Rectal smooth muscle tissue (tissue), 1 donor: ENCODE measurements around the gene CCDC78.

Experiments
- H3K27ac ChIP-seq: one replicate; pipeline ENCODE4 v1.7.0; 2013; ENCODE audit warnings: low read depth, low read length, inconsistent platforms
- H3K27me3 ChIP-seq: one replicate; pipeline ENCODE4 v1.7.0; 2013; ENCODE audit warnings: low read length; ENCODE audit not compliant: control insufficient read depth, insufficient read depth
- H3K36me3 ChIP-seq: one replicate; pipeline ENCODE4 v1.7.0; 2013; ENCODE audit warnings: low read length; ENCODE audit not compliant: control insufficient read depth, insufficient read depth
- H3K4me1 ChIP-seq: one replicate; pipeline ENCODE4 v1.7.0; 2013; ENCODE audit warnings: low read length; ENCODE audit not compliant: control insufficient read depth, insufficient read depth
- H3K4me3 ChIP-seq: one replicate; pipeline ENCODE4 v1.7.0; 2013; ENCODE audit warnings: low read length
- H3K9ac ChIP-seq: one replicate; pipeline ENCODE4 v1.7.0; 2013; ENCODE audit warnings: low read length

The CCDC78 gene

GRCh38 chr16:730666-731509 is 4.6 kb upstream of the CCDC78 start:
- H3K36me3 ChIP-seq, result peaks cover 14% of the 10 kb centered on the region
- H3K27ac ChIP-seq, result no peak overlapping the region
- H3K4me3 ChIP-seq, result no peak overlapping the region
- H3K4me1 ChIP-seq, result no peaks in the 10 kb centered on the region
- H3K27me3 ChIP-seq, result peaks cover 14% of the 10 kb centered on the region
- H3K9ac ChIP-seq, result no peak overlapping the region

- Histone ChIP-seq H3K27ac (no peak overlapping the region), H3K4me1 (no peaks in the 10 kb centered on the region), H3K4me3 (no peak overlapping the region), H3K9ac (no peak overlapping the region), H3K27me3 (peaks cover 17% of the 10 kb centered on the region), H3K36me3 (peaks cover 14% of the 10 kb centered on the region)
Measured at GRCh38 chr16:729768-730665, 3.8 kb upstream of the CCDC78 start.

GRCh38 chr16:728890-729744 is 2.9 kb upstream of the CCDC78 start:
- no peak overlapping the region for H3K9ac ChIP-seq
- no peak overlapping the region for H3K27ac ChIP-seq
- no peaks in the 10 kb centered on the region for H3K4me1 ChIP-seq
- peaks cover 17% of the 10 kb centered on the region for H3K27me3 ChIP-seq
- H3K4me3 ChIP-seq, result no peak overlapping the region
- peaks cover 9% of the 10 kb centered on the region for H3K36me3 ChIP-seq

DNA sequence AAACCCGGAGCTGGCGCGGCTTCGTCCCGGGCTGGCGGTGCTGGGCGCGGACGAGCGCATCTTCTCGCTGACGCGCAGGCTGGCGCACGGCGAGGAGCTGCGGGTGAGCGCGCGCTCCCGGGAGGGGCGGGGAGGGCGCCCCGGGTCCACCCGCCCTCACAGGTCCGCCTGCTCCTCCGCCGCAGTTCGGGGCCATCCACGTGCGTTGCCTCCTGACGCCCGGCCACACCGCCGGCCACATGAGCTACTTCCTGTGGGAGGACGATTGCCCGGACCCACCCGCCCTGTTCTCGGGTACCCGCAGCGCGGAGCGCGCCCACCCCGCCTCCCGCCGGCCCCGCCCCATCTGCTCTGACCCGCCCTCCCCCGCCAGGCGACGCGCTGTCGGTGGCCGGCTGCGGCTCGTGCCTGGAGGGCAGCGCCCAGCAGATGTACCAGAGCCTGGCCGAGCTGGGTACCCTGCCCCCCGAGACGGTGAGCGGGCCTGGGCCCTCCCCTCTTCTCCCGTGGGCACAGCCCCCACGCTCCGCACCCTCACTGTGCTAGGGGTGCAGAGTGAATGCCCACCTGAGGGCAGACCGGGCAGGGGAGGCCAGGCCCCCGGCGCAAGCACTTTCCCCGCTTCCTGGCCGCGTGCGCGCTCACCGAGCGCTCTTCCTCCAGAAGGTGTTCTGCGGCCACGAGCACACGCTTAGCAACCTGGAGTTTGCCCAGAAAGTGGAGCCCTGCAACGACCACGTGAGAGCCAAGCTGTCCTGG is 2.1 kb upstream of the CCDC78 start:
- H3K27ac ChIP-seq, result no peak overlapping the region
- no peak overlapping the region for H3K9ac ChIP-seq
- peaks cover 4% of the 10 kb centered on the region for H3K36me3 ChIP-seq
- peak overlapping the region; percentile 59 for H3K4me3 ChIP-seq
- no peaks in the 10 kb centered on the region for H3K4me1 ChIP-seq
- peaks cover 17% of the 10 kb centered on the region for H3K27me3 ChIP-seq

DNA sequence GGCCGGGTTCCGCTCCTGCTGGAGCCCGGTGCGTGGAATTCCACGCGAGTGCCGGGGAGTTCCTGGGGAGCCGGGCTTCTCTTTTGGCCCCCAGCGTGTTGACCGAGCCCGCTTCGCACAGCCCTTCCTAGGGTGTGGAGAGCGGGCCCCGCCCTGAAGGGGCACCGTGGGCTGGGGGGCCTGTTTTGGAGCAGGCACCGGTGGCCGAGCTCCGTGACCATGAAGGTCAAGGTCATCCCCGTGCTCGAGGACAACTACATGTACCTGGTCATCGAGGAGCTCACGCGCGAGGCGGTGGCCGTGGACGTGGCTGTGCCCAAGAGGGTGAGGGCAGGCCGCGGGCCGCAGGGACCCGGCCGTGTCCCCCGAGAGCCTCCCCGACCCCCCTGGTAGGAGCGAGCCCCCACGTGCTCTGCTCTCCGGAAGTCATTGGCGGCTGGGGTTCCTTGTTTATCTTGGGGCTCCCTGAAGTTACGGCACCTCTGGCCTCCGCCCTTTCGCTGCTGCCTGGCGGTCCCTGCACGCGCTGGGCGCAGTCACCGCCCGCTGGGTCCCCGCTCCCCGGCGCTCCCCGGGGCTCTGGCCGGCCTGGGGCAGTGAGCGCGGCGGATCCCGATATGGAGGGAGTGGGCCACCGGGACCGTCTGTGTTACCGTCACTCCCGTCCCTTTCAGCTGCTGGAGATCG is 1.2 kb upstream of the CCDC78 start:
- no peak overlapping the region for H3K9ac ChIP-seq
- H3K27ac ChIP-seq, result no peak overlapping the region
- peak overlapping the region; percentile 59 for H3K4me3 ChIP-seq
- no peaks in the 10 kb centered on the region for H3K4me1 ChIP-seq
- peaks cover 17% of the 10 kb centered on the region for H3K27me3 ChIP-seq
- no peaks in the 10 kb centered on the region for H3K36me3 ChIP-seq

GRCh38 chr16:726188-726437 is 130 bp downstream of the CCDC78 start:
- H3K4me3 ChIP-seq, result peak overlapping the region; percentile 40
- H3K9ac ChIP-seq, result no peak overlapping the region
- peaks cover 17% of the 10 kb centered on the region for H3K27me3 ChIP-seq
- H3K27ac ChIP-seq, result no peak overlapping the region
- no peaks in the 10 kb centered on the region for H3K36me3 ChIP-seq
- H3K4me1 ChIP-seq, result no peaks in the 10 kb centered on the region

DNA sequence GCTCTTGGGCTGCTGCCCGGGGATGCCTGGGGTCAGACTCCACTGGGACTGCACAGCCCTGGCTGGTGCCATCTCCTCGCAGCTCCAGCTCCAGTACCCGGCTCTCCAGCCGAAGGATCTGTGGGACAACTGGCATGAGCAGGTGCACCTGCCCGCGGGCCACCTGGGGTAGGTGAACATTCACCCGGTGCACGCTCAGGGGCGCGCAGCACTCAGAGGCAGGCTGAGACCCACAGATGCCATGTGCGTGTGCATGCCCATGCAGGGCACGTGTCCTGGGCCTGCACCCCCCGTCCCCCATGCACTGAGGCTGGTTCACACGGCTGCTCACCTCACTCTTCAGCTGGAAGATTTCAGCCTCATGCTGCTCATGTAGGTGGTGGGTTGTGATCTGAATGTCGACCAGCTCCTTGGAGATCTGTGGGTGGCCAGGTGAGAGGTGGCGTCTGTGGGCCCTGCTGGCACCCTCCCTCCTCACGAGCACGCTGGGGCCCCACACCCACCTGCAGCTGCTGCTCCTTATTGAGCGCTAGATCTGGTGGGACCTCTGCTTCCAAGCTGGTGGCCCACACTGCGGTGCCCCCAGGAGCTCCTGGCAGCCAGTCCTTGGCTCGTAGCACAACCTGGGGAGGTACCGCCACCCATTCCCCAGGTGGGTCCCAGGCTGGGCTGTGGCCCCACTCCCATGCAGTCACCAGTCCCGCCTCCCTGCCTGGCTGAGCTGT is 618 bp downstream of the CCDC78 start:
- no peak overlapping the region for H3K27ac ChIP-seq

DNA sequence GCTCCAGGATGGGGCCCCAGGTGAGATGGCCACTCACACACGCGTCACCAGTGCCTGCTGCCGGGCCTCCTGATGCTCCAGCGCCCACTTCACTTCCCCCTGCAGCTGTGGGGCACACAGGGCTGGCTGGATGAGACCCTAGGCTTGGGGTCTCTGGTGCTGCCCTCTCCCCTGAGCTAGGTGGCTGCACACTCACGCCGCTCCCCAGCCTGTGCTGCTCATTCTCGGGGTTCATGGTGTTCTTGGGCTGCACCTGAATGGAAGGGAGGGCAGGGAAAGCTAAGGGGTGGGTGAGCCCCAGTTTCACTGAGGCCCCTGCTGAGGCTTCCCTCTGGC is 1.2 kb downstream of the CCDC78 start:
- peaks cover 4% of the 10 kb centered on the region for H3K4me1 ChIP-seq
- no peak overlapping the region for H3K4me3 ChIP-seq
- H3K9ac ChIP-seq, result no peak overlapping the region
- H3K27me3 ChIP-seq, result peaks cover 17% of the 10 kb centered on the region
- no peak overlapping the region for H3K27ac ChIP-seq
- H3K36me3 ChIP-seq, result no peaks in the 10 kb centered on the region

More for the DNA sequence above, 618 bp downstream of the CCDC78 start:
- Histone ChIP-seq H3K4me3 (peak overlapping the region; percentile 40), H3K9ac (no peak overlapping the region), H3K36me3 (no peaks in the 10 kb centered on the region), H3K27me3 (peaks cover 17% of the 10 kb centered on the region), H3K4me1 (no peaks in the 10 kb centered on the region)

DNA sequence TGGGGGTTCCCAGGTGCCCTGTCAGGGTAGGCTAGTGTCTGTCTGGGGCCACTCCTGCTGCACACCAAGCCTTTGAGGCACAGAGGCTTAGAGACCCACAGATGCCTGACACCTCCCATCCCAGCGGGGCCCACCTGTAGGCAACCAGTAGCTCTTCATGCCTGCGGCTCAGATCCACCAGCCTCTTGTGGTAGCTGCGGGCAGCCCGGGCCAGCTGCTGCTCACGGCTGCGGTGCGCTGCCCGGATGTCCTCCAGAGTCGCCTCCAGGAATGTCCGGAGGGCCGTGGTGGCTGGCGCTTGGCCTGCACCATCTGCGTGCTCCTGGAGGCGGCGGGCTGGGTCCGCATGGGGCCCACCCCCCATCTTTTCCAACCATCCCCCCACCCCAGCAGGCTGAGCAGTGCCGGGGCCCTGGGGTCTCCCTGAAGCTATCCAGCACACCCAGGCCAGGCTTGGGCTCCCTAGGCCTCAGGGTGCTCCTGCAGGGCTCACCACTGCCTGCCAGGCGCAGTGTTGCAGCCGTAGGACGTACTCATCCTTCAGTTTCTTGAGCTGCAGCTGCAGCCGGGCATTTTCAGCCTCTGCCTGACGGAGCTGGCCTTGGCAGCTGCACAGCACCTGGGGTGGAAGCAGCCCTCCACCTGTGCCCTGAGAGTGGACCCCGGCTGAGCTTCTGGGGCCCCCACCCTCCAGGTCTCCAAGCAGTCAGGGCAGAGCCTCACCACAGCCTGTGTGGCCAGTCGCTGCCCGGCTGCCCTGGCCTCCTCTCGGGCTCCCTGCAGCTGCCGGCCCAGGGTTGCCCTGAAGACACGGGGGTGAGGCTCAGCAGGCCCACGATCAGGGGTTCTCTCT is 1.8 kb downstream of the CCDC78 start:
- H3K36me3 ChIP-seq, result no peaks in the 10 kb centered on the region
- peaks cover 8% of the 10 kb centered on the region for H3K4me1 ChIP-seq
- no peak overlapping the region for H3K9ac ChIP-seq
- peaks cover 17% of the 10 kb centered on the region for H3K27me3 ChIP-seq
- H3K4me3 ChIP-seq, result no peak overlapping the region
- no peak overlapping the region for H3K27ac ChIP-seq

DNA sequence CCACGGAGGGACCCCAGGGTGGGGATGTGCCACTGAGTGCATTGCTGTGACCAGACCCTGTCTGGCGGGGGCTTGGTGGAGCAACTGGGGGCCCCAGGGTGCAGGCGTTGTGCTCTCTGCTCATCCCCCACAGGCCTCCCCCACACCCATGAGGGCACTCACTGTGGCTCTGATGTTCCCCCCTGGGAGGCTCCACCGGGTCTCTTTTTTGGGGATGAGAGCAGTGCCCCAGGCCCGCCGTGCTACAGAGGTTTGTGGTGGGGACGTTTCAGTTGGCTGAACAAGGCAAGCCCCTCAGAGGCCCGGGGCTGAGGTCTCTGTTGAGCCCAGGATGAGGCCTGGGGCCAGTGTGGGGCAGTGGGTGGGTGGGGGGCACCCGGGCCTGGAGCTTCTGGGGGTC is 2.5 kb downstream of the CCDC78 start:
- H3K4me1 ChIP-seq, result peaks cover 8% of the 10 kb centered on the region

More for the DNA sequence above, 2.5 kb downstream of the CCDC78 start:
- Histone ChIP-seq H3K36me3 (no peaks in the 10 kb centered on the region), H3K4me3 (no peak overlapping the region), H3K27ac (no peak overlapping the region), H3K9ac (no peak overlapping the region), H3K27me3 (peaks cover 17% of the 10 kb centered on the region)
